ENCODE measurements around the gene INKA2. TPM values are rescaled to one million over a fixed set of nuclear protein-coding genes. Genes with fewer than 3 reads are reported as not detected.

Gene INKA2
- total RNA-seq, 1 experiment from 2014 or later = 12.3 TPM

- Histone ChIP-seq H4K20me1 (ENCODE audit: control insufficient read depth, insufficient read depth, insufficient read length) (no peaks in the 10 kb centered on the region), H3K18ac (ENCODE audit: insufficient read length, low read depth, low read length) (no peak overlapping the region), H3K23me2 (ENCODE audit: insufficient read length, low read depth, low read length, poor library complexity, severe bottlenecking) (no peaks in the 10 kb centered on the region), H3K4me2 (ENCODE audit: insufficient read depth, insufficient read length, low read length) (no peak overlapping the region), H3K79me2 (ENCODE audit: insufficient read depth, low read length) (no peaks in the 10 kb centered on the region), H3T11ph (ENCODE audit: low read length) (no peak overlapping the region), H4K5ac (ENCODE audit: insufficient read length, low read depth, low read length) (no peak overlapping the region), H3K9me3 (ENCODE audit: control insufficient read depth, low read depth, low read length) (no peaks in the 10 kb centered on the region), H2BK20ac (ENCODE audit: low read depth, low read length, poor library complexity, severe bottlenecking) (no peak overlapping the region), H3K27me3 (ENCODE audit: insufficient read depth, low read length) (no peaks in the 10 kb centered on the region), H3K79me1 (ENCODE audit: insufficient read depth, low read depth, low read length, poor library complexity, severe bottlenecking) (no peaks in the 10 kb centered on the region), H2AFZ (ENCODE audit: low read length) (no peak overlapping the region), H3K27ac (ENCODE audit: insufficient read length, low read depth, low read length) (no peak overlapping the region), H3K9ac (ENCODE audit: extremely low read depth, insufficient read length, low read length) (no peak overlapping the region), H3K14ac (ENCODE audit: insufficient read depth, low read length) (0 out of 2 replicates have a peak overlapping the region, but pooled peaks have one; percentile 8), H2BK12ac (ENCODE audit: insufficient read length, low read depth, low read length) (no peak overlapping the region), H3K4ac (ENCODE audit: low read depth, low read length) (no peak overlapping the region), H2AK5ac (ENCODE audit: insufficient read length, low read length) (no peak overlapping the region), H4K8ac (replicated peaks; ENCODE audit: insufficient read length, low read depth, low read length) (no peak overlapping the region), H2BK5ac (ENCODE audit: insufficient read length, low read length) (no peak overlapping the region), H3K4me1 (ENCODE audit: insufficient read depth, low read length) (peaks cover 14% of the 10 kb centered on the region; the same call in 1 of the 2 replicates), H4K91ac (ENCODE audit: insufficient read length, low read depth, low read length) (no peak overlapping the region), H2BK120ac (ENCODE audit: low read depth, low read length, poor library complexity, severe bottlenecking) (no peak overlapping the region), H3K56ac (ENCODE audit: insufficient read length, low read depth, low read length) (no peak overlapping the region), H2BK15ac (ENCODE audit: low read depth, low read length) (no peak overlapping the region), H3K23ac (ENCODE audit: insufficient read length, low read depth, low read length) (no peak overlapping the region)
- no peaks in the 10 kb centered on the region; a peak in 1 of 5 replicates for H3K9me3 Mint-ChIP-seq
- peak overlapping the region in 2 of 3 experiments; percentile 38 to 43; a peak in 4 of 7 replicates for H3K27ac Mint-ChIP-seq
- H3K4me1 Mint-ChIP-seq = peaks cover 41% of the 10 kb centered on the region in 2 experiments
- DNase-seq = peak; percentile 28
- no CpG with 5 or more reads among the region's 7 CpGs for WGBS (ENCODE audit: extremely low coverage, insufficient read length, low lambda C conversion rate)
- H3K4me3 Mint-ChIP-seq = peak overlapping the region in 1 of 2 experiments; percentile 43; a peak in 1 of 5 replicates
- H3K27me3 Mint-ChIP-seq (ENCODE audit: low read depth) = peaks cover 1% of the 10 kb centered on the region; the same call in 1 of the 2 replicates
- H3K36me3 Mint-ChIP-seq (ENCODE audit: insufficient read depth in 1 of 3, low read depth in 3 of 3) = peaks cover 0 to 2% (median 0%) of the 10 kb centered on the region in 3 experiments; a peak in 2 of 7 replicates
- TF ChIP-seq CTCF (conservative IDR thresholded peaks at IDR 0.05) = no peak
Measured at GRCh38 chr1:111720274-111720976, 18.8 kb downstream of the INKA2 start.
